Kidney epithelial cell (primary cell): ENCODE data around the gene DDX47. TPM values are rescaled to one million over a fixed set of nuclear protein-coding genes. Genes with fewer than 3 reads are reported as not detected.
A peak's percentile ranks its signal among the peaks of the same experiment; 100 is the strongest.

Experiments used
- DNase-seq: peaks from one replicate; pipeline ENCODE4 v3.0.0-alpha.2; 2010; ENCODE audit warnings: low read depth
- H3K27me3 ChIP-seq: 2 replicates; pipeline ENCODE4 v1.6.0; 2011; ENCODE audit warnings: low read length; ENCODE audit not compliant: control insufficient read depth, insufficient read depth
- H3K36me3 ChIP-seq: 2 replicates; pipeline ENCODE4 v1.5.1; 2011; ENCODE audit warnings: low read length; ENCODE audit not compliant: control insufficient read depth, insufficient read depth
- H3K4me3 ChIP-seq: 2 replicates; pipeline ENCODE4 v1.5.1; 2011; ENCODE audit warnings: low read depth, mild to moderate bottlenecking, control low read depth, low read length
- CTCF ChIP-seq: IDR thresholded peaks from 2 replicates; pipeline ENCODE4 v1.5.1; 2011; ENCODE audit warnings: mild to moderate bottlenecking, moderate library complexity, low read length, control low read depth, inconsistent platforms; ENCODE audit not compliant: insufficient read depth, poor library complexity, severe bottlenecking
- total RNA-seq: library from RNA; depleted of rRNA; stranded (reverse); fragments of >200 nt; gene quantifications from 2 replicates; pipeline ENCODE4 v1.2.3, GENCODE V29; 2015

DDX47 gene
- total RNA-seq, 1 donor from 2014 or later, result 59.0 TPM

DNA sequence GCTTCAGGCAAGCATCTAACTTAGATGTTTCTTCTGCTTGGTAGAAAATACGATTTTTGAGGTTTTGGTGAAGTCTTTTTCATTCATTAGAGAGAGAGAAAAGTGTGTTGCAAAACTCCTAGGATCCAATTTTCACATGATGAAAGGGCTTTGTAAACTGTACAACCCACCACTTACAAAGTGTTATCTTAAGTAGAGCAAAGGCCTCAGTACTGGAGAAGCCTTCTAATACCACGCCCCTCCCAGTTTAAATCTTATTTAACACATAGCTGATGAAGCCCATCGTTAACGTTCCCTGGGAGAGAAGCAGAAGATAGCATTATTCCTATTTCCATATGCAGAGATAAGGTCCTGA lies 26.8 kb upstream of the DDX47 start:
- peak overlapping the region; percentile 47 for H3K4me3 ChIP-seq
- H3K36me3 ChIP-seq, result no peaks in the 10 kb centered on the region
- DNase-seq, result no peak
- H3K27me3 ChIP-seq, result no peaks in the 10 kb centered on the region
- TF ChIP-seq CTCF, result no peak

DNA sequence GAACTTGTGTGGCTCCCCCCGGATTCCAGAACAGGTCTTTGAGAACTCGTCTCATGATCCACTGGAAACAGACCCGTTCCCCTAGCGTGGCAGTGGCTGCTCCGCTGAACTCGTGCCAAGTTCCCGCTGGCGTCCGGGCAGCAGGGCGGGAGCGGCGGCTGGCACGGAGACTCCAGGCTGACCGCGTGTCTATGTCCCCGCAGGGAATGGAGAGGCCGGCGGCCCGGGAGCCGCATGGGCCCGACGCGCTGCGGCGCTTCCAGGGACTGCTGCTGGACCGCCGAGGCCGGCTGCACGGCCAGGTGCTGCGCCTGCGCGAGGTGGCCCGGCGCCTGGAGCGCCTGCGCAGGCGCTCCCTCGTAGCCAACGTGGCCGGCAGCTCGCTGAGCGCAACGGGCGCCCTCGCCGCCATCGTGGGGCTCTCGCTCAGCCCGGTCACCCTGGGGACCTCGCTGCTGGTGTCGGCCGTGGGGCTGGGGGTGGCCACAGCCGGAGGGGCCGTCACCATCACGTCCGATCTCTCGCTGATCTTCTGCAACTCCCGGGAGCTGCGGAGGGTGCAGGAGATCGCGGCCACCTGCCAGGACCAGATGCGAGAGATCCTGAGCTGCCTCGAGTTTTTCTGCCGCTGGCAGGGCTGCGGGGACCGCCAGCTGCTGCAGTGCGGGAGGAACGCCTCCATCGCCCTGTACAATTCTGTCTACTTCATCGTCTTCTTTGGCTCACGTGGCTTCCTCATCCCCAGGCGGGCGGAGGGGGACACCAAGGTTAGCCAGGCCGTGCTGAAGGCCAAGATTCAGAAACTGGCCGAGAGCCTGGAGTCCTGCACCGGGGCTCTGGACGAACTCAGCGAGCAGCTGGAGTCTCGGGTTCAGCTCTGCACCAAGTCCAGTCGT lies 26.2 kb upstream of the DDX47 start:
- Histone ChIP-seq H3K4me3 (peak overlapping the region; percentile 47), H3K27me3 (no peaks in the 10 kb centered on the region), H3K36me3 (no peaks in the 10 kb centered on the region)
- DNase-seq, result peak; percentile 38
- no peak for TF ChIP-seq CTCF

- no peak for DNase-seq
- Histone ChIP-seq H3K36me3 (no peaks in the 10 kb centered on the region), H3K4me3 (no peak overlapping the region), H3K27me3 (no peaks in the 10 kb centered on the region)
- TF ChIP-seq CTCF, result no peak
Measured at GRCh38 chr12:12788131-12788530, 25.0 kb upstream of the DDX47 start.

DNA sequence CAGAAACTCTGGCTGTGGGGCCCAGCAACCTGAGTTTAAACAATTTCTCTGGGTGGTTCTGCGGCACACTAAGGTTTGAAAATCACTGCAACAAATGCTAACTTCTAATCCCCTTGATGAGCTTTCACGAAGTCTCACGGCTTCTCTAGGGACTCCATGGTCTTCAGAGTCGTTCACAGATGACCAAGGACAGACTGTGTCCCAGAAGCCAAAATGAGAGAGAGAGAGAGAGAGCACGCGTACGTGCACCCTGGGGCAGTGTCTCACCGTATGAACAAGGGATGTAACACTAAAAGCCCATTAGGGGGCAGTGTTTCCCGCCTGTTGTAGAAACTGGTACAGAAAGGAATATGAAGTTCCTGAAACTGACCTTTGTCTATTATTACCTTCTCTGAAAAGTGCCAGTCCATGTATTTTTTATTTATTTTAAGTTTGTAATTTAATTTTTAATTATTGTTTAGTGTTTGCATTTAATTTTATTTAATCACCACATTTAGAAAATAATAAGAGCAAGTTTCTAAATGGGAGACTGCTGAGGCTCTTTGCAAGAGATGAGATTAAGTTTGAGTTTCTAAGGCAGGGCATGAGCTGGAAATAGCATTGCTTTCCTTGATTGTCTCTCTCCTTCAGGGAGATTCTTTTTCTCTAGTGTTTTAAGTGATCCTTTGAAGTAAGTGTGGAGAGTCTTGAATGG lies 24.3 kb upstream of the DDX47 start:
- DNase-seq, result no peak
- TF ChIP-seq CTCF, result peak; percentile 79

DNA sequence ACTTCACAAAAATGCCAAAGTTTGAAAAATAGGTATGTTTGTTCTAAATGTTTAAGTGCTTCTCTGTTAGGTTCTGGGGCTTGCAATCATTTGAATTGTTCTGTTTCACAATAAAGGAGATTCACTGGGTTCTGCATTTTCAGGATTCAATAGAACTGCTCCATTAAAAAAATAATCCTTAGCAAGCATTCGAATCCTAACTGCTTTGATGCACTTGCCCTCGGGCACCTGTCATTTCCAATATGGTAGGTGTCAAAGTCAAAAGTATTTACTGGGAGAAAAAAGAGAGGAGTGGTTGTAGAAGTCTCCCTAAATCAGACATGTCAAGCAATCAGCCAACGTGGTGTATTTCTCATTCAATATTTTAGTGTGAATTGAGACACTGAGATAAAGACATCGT lies 22.2 kb upstream of the DDX47 start:
- TF ChIP-seq CTCF, result no peak
- no peak overlapping the region for H3K4me3 ChIP-seq
- no peaks in the 10 kb centered on the region for H3K36me3 ChIP-seq
- DNase-seq, result no peak
- H3K27me3 ChIP-seq, result no peaks in the 10 kb centered on the region

More for the DNA sequence above, 24.3 kb upstream of the DDX47 start:
- H3K27me3 ChIP-seq, result no peaks in the 10 kb centered on the region
- H3K4me3 ChIP-seq, result no peak overlapping the region
- H3K36me3 ChIP-seq, result no peaks in the 10 kb centered on the region
